PC-3 (cell line): Measurements from ENCODE around the gene PHLDA3. TPM values are rescaled to one million over a fixed set of nuclear protein-coding genes. Genes with fewer than 3 reads are reported as not detected.

Experiments
- ATAC-seq: fragments of 200-7000 bp; cut with Tn5 transposase; 2 replicates; pipeline ENCODE4 v1.9.1; 2020; ENCODE audit warnings: mild to moderate bottlenecking, moderate library complexity
- BruUV-seq: library from RNA; stranded (reverse); fragments of 400-500 nt; replicated peaks from 2 replicates; lab custom pipeline; 2021; lab: Mats Ljungman, UMichigan
- CTCF ChIA-PET: fragments of 300-600 bp; sonication (Branson Sonifier 250); formaldehyde crosslinking; loops from one replicate; lab custom pipeline; 2022; ENCODE audit warnings: antibody characterized with exemption; lab: Charles Lee
- POLR2A ChIA-PET: fragments of 300-600 bp; sonication (Branson Sonifier 250); formaldehyde crosslinking; loops from one replicate; lab custom pipeline; 2022; ENCODE audit warnings: antibody characterized with exemption; ENCODE audit not compliant: unreplicated experiment; lab: Charles Lee
- DNase-seq: peaks from one replicate; pipeline ENCODE4 v3.0.0-alpha.2; 2015
- H2AFZ ChIP-seq: fragments of 300-600 bp; sonication (generic); 2 replicates; pipeline ENCODE4 v1.6.0; 2016; ENCODE audit warnings: antibody characterized with exemption, low read length
- H3F3A ChIP-seq: fragments of 300-600 bp; sonication (generic); one replicate; pipeline ENCODE4 v1.6.0; 2017; ENCODE audit warnings: antibody characterized with exemption, low read length, control low read depth, mild to moderate bottlenecking; ENCODE audit not compliant: unreplicated experiment
- H3K27ac ChIP-seq: fragments of 300-600 bp; sonication (generic); 2 replicates; pipeline ENCODE4 v1.5.1; 2016; ENCODE audit warnings: mild to moderate bottlenecking, low read length
- H3K27me3 ChIP-seq: fragments of 300-600 bp; sonication (generic); 2 replicates; pipeline ENCODE4 v1.6.1; 2016; ENCODE audit warnings: low read length, mixed read lengths
- H3K36me3 ChIP-seq: fragments of 300-600 bp; sonication (generic); 2 replicates; pipeline ENCODE4 v1.6.1; 2016; ENCODE audit warnings: low read depth, mixed run types, low read length, mixed read lengths
- H3K4me1 ChIP-seq: fragments of 300-600 bp; sonication (generic); 2 replicates; pipeline ENCODE4 v1.5.1; 2016; ENCODE audit warnings: low read length; ENCODE audit not compliant: insufficient read depth
- H3K4me2 ChIP-seq: fragments of 300-600 bp; sonication (generic); 2 replicates; pipeline ENCODE4 v1.6.0; 2016; ENCODE audit warnings: low read length
- H3K4me3 ChIP-seq: fragments of 300-600 bp; sonication (generic); 2 replicates; pipeline ENCODE4 v1.5.1; 2016; ENCODE audit warnings: mild to moderate bottlenecking, low read length, mixed read lengths
- H3K79me2 ChIP-seq: fragments of 300-600 bp; sonication (generic); 2 replicates; pipeline ENCODE4 v1.6.1; 2017; ENCODE audit warnings: low read length, mixed read lengths
- H3K9ac ChIP-seq: fragments of 300-600 bp; sonication (generic); 2 replicates; pipeline ENCODE4 v1.6.0; 2016; ENCODE audit warnings: mild to moderate bottlenecking, low read length
- H3K9me2 ChIP-seq: fragments of 300-600 bp; sonication (generic); replicated peaks from 2 replicates; pipeline ENCODE4 v1.6.1; 2016; ENCODE audit warnings: mixed run types, low read length, mixed read lengths
- H3K9me3 ChIP-seq: fragments of 300-600 bp; sonication (generic); 2 replicates; pipeline ENCODE4 v1.6.1; 2016; ENCODE audit warnings: low read length, mixed read lengths
- H4K20me1 ChIP-seq: fragments of 300-600 bp; sonication (generic); 2 replicates; pipeline ENCODE4 v1.6.1; 2016; ENCODE audit warnings: low read length, mixed read lengths
- CTCF ChIP-seq: fragments of 300-600 bp; sonication (generic); conservative IDR thresholded peaks from 2 replicates; pipeline ENCODE4 v1.5.1; 2017; ENCODE audit warnings: antibody characterized with exemption, low read depth, mild to moderate bottlenecking, low read length
- EZH2 ChIP-seq: fragments of 300-600 bp; sonication (generic); IDR thresholded peaks from one replicate; pipeline ENCODE4 v1.6.1; 2017; ENCODE audit warnings: antibody characterized with exemption, mild to moderate bottlenecking, low read length; ENCODE audit not compliant: unreplicated experiment
- EZH2phosphoT487 ChIP-seq: fragments of 300-600 bp; sonication (generic); IDR thresholded peaks from 2 replicates; pipeline ENCODE4 v1.6.1; 2018; ENCODE audit warnings: mild to moderate bottlenecking, antibody characterized with exemption, low read length, borderline replicate concordance
- intact Hi-C: fragments of 100-400 bp; cut with micrococcal nuclease; formaldehyde crosslinking; loops from 2 replicates; pipeline ENCODE4 v1.9.0; 2023
- total RNA-seq: library from RNA; depleted of rRNA; stranded (reverse); fragments of >200 nt; gene quantifications from 2 replicates; pipeline ENCODE4 v1.2.3, GENCODE V29; 2014

PHLDA3 gene
- total RNA-seq, 1 experiment from 2014 or later, result 216 TPM

GRCh38 chr1:201513498-201514243, 44.7 kb upstream of the PHLDA3 start:
- Histone ChIP-seq H3K4me1 (peaks cover 67% of the 10 kb centered on the region), H4K20me1 (no peaks in the 10 kb centered on the region), H3K79me2 (no peaks in the 10 kb centered on the region), H3K9ac (no peak overlapping the region), H3K9me2 (no peaks in the 10 kb centered on the region), H3K36me3 (no peaks in the 10 kb centered on the region; the same call in 1 of the 2 replicates), H3K27ac (no peak overlapping the region), H2AFZ (no peak overlapping the region), H3K4me2 (no peak overlapping the region), H3K4me3 (no peak overlapping the region), H3F3A (no peaks in the 10 kb centered on the region), H3K9me3 (no peaks in the 10 kb centered on the region), H3K27me3 (no peaks in the 10 kb centered on the region)
- intact Hi-C loops, result loop anchor here (1.0 kb wide), 3 partner anchors 31 to 77 kb away; no protein-coding TSS in a partner anchor
- ATAC-seq (no peak), DNase-seq (no peak)
- no TSS peak for BruUV-seq
- POLR2A ChIA-PET, result interaction anchor here (0.5 kb wide), 1 partner anchor 8 kb away, joined by 3 read pairs; no protein-coding TSS in a partner anchor
- no peak for TF ChIP-seq EZH2phosphoT487
- TF ChIP-seq CTCF, result no peak
- TF ChIP-seq EZH2, result no peak
- CTCF ChIA-PET, result interaction anchor here (0.7 to 3.1 kb wide), 6 partner anchors 10 to 78 kb away, joined by 3 to 67 read pairs (median 12); no protein-coding TSS in a partner anchor

GRCh38 chr1:201511941-201512539, 43.1 kb upstream of the PHLDA3 start:
- peak overlapping the region; percentile 22; the same call in 1 of the 2 replicates for H3K9ac ChIP-seq
- H3K36me3 ChIP-seq, result no peaks in the 10 kb centered on the region; the same call in 1 of the 2 replicates
- BruUV-seq, result no TSS peak
- H3K9me3 ChIP-seq, result no peaks in the 10 kb centered on the region
- no peaks in the 10 kb centered on the region for H3F3A ChIP-seq
- H2AFZ ChIP-seq, result peak overlapping the region; percentile 65
- CTCF ChIA-PET, result interaction anchor here (0.6 to 3.1 kb wide), 9 partner anchors 8 to 112 kb away, joined by 3 to 67 read pairs (median 4); no protein-coding TSS in a partner anchor
- no peak overlapping the region for H3K4me3 ChIP-seq
- peak; percentile 9 for ATAC-seq
- H3K4me1 ChIP-seq, result peaks cover 67% of the 10 kb centered on the region
- H3K27me3 ChIP-seq, result no peaks in the 10 kb centered on the region
- H4K20me1 ChIP-seq, result no peaks in the 10 kb centered on the region
- POLR2A ChIA-PET, result interaction anchor here (1.3 kb wide), 1 partner anchor 9 kb away, joined by 5 read pairs; no protein-coding TSS in a partner anchor
- intact Hi-C loops, result no loop called here
- H3K9me2 ChIP-seq, result no peaks in the 10 kb centered on the region
- DNase-seq, result peak; percentile 16
- no peak for TF ChIP-seq EZH2
- TF ChIP-seq CTCF, result no peak
- no peak for TF ChIP-seq EZH2phosphoT487
- peaks cover 6% of the 10 kb centered on the region; the same call in 1 of the 2 replicates for H3K79me2 ChIP-seq
- peak overlapping the region; percentile 48 for H3K27ac ChIP-seq
- peak overlapping the region; percentile 53 for H3K4me2 ChIP-seq
